Muscle layer of duodenum (tissue), 2 donors: ENCODE data around the gene BRSK2.

Source experiments
- H3K27ac ChIP-seq: one replicate; pipeline ENCODE4 v1.7.0; 2013; ENCODE audit warnings: mild to moderate bottlenecking, low read length
- H3K27me3 ChIP-seq: one replicate; pipeline ENCODE4 v1.7.0; 2013; ENCODE audit warnings: low read depth, mild to moderate bottlenecking, control low read depth, low read length
- H3K36me3 ChIP-seq, 2 donors: one replicate each; pipeline ENCODE4 v1.7.0; 2013; ENCODE audit warnings: low read length in 2 of 2, control low read depth in 1 of 2, mild to moderate bottlenecking in 1 of 2; ENCODE audit not compliant: insufficient read depth in 2 of 2, control insufficient read depth in 1 of 2
- H3K4me1 ChIP-seq, 2 donors: one replicate each; pipeline ENCODE4 v1.7.0; 2013; ENCODE audit warnings: low read length in 2 of 2, mild to moderate bottlenecking in 2 of 2, control low read depth in 1 of 2, moderate library complexity in 1 of 2; ENCODE audit not compliant: insufficient read depth in 2 of 2, control insufficient read depth in 1 of 2
- H3K4me3 ChIP-seq, 2 donors: one replicate each; pipeline ENCODE4 v1.7.0; 2013; ENCODE audit warnings: low read length in 2 of 2, low read depth in 1 of 2, mild to moderate bottlenecking in 1 of 2
- H3K9me3 ChIP-seq, 2 donors: one replicate each; pipeline ENCODE4 v1.7.0; 2013; ENCODE audit warnings: low read length in 2 of 2, control low read depth in 1 of 2, mild to moderate bottlenecking in 1 of 2; ENCODE audit not compliant: control insufficient read depth in 1 of 2
- donor health status: healthy.

The BRSK2 gene

GRCh38 chr11:1348146-1348795, 41.5 kb upstream of the BRSK2 start:
- Histone ChIP-seq H3K4me1 (no peaks in the 10 kb centered on the region), H3K4me3 (no peak overlapping the region), H3K27me3 (peaks cover 4% of the 10 kb centered on the region), H3K27ac (no peak overlapping the region), H3K36me3 (no peaks in the 10 kb centered on the region), H3K9me3 (no peaks in the 10 kb centered on the region)

GRCh38 chr11:1348796-1349326, 40.9 kb upstream of the BRSK2 start:
- Histone ChIP-seq H3K27ac (no peak overlapping the region), H3K36me3 (no peaks in the 10 kb centered on the region), H3K4me3 (no peak overlapping the region), H3K27me3 (peaks cover 4% of the 10 kb centered on the region), H3K9me3 (no peaks in the 10 kb centered on the region), H3K4me1 (no peaks in the 10 kb centered on the region)

- no peak overlapping the region for H3K4me3 ChIP-seq
- no peaks in the 10 kb centered on the region for H3K9me3 ChIP-seq
- H3K27me3 ChIP-seq: peaks cover 4% of the 10 kb centered on the region
- no peaks in the 10 kb centered on the region for H3K4me1 ChIP-seq
- H3K27ac ChIP-seq: no peak overlapping the region
- H3K36me3 ChIP-seq: no peaks in the 10 kb centered on the region
Measured at GRCh38 chr11:1349327-1350041, 40.2 kb upstream of the BRSK2 start.

DNA sequence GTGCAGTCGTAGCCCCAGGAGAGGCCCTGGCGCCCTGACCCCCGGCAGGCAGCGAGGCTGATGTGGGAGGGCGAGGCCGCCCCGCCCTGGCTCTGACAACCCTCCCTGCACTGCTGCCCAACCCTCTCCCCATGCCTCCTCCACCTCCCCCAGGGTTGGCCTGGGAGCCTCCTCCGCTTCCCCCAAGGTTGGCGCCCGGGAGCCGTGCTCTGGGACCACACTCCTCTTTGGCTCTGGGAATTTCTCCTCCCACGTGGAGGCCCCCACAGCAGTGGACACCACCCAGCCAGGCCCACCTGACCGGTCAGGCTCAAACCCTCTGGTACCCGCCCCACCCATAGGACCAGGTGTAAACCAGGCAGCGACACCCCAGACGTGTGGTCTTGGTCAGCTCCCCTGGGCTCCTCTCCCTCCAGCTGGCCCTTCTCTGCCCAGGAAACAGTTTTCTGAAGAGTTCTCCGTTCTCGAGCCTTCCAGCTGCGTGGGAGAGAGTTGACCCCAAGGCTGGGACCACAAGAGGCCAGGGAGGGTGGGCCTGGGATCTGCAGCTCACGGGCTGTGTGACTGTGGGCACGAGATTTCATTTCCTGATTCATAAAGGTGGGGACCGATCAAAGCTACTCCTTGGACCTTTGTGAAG, 39.5 kb upstream of the BRSK2 start:
- Histone ChIP-seq H3K27me3 (peaks cover 4% of the 10 kb centered on the region), H3K4me1 (no peaks in the 10 kb centered on the region), H3K36me3 (no peaks in the 10 kb centered on the region), H3K4me3 (no peak overlapping the region), H3K9me3 (no peaks in the 10 kb centered on the region), H3K27ac (no peak overlapping the region)

GRCh38 chr11:1351278-1351937, 38.3 kb upstream of the BRSK2 start:
- H3K9me3 ChIP-seq: no peaks in the 10 kb centered on the region
- no peak overlapping the region for H3K4me3 ChIP-seq
- H3K27me3 ChIP-seq: peaks cover 4% of the 10 kb centered on the region
- H3K36me3 ChIP-seq: no peaks in the 10 kb centered on the region
- no peaks in the 10 kb centered on the region for H3K4me1 ChIP-seq
- no peak overlapping the region for H3K27ac ChIP-seq

DNA sequence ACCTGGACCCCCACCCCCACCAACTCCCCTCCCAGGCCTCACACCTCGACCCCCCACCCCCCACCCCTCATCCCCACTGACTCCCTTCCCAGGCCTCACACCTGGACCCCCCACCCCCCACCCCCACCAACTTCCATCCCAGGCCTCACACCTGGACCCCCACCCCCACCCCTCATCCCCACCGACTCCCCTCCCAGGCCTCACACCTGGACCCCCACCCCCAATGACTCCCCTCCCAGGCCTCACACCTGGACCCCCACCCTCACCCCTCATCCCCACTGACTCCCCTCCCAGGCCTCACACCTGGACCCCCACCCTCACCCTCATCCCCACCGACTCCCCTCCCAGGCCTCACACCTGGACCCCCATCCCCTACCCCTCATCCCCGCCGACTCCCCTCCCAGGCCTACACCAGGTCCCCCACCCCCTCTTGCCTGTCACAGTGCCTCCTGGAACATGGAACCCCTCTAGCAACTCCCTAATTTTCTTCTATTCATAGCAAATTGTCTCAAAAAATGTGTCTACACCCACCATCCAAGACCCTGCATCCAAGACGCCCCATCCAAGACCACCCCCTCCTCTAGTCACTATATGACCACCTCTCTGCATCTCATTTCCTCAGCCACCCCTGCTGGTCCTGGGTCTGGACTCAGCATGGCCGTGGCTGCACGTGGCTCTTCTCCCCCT, 36.9 kb upstream of the BRSK2 start:
- H3K4me3 ChIP-seq: no peak overlapping the region
- H3K27me3 ChIP-seq: peaks cover 4% of the 10 kb centered on the region
- H3K9me3 ChIP-seq: no peaks in the 10 kb centered on the region
- no peaks in the 10 kb centered on the region for H3K36me3 ChIP-seq
- no peak overlapping the region for H3K27ac ChIP-seq
- peaks cover 0 to 2% of the 10 kb centered on the region in 2 donors for H3K4me1 ChIP-seq

DNA sequence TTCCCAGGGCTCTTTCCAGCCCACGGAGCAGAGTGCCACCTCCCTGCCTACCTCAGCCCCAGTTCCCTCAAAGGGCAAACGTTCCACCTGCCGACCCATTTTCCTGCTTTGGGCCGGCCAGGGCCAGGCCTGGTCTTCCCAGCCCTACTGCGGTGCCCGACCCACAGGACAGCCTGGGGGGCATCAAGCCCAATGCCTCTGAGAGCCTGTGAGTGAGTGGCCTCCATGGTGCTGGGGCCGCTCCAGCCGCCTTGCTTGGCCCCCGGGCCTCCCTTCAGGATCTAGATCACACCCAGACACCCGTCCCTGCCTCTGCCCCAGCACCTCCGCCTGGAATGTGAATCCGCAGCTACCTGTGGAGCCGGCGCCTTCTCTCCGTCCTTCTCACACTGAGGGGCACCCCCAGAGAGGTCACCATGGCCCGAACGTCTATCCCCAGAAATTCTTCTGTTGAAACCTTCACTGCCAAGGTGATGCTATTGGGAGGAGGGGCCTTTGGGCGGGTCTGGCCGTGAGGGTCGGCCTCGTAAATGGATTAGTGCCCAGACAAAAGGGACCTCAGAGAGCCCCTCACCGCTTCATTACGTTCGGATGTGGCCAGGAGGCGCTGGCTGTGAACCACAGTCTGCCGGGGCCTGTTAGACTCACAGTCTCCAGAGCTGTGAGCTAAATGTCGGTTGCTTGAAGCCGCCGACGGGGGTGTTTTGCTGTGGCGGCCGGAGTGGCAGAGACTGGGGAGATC, 36.2 kb upstream of the BRSK2 start:
- Histone ChIP-seq H3K27me3 (peaks cover 4% of the 10 kb centered on the region), H3K4me1 (peaks cover 0 to 5% of the 10 kb centered on the region in 2 donors), H3K27ac (no peak overlapping the region), H3K36me3 (no peaks in the 10 kb centered on the region), H3K9me3 (no peaks in the 10 kb centered on the region), H3K4me3 (no peak overlapping the region)

DNA sequence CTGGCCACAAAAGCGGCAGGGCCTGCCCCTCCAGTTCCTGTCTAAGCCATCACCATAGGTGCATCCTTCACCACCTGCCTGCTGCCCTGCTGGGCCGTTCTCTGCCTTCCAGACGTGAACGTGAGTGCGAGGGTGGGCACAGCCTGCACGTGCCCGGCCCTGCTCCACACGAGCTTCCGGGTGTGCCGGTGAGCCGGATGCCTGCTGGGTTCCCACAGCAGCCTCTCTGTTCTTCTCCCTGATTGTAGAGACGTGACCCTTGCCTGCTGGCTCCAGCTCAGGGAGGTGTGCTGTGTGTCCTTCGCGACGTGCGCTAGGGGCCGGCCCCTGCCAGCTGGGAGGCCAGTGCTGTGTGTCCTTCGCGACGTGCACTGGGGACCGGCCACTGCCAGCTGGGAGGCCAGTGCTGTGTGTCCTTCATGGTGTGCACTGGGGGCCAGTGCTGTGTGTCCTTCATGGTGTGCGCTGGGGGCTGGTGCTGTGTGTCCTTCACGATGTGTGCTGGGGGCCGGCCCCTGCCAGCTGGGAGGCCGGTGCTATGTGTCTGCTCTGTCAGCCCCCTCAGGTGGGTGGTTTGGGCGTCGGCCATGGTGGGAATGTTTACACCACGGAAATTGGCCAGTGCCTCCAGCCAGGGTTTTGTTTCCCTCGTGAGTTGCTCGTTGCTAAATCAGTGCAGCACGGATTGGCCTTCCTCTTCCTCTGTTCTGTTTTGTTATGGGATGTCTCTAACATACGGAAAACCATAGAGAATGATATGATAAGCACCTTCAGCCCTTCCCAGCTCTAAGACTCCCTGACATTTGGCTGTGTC, 35.4 kb upstream of the BRSK2 start:
- Histone ChIP-seq H3K4me1 (peaks cover 0 to 5% of the 10 kb centered on the region in 2 donors), H3K36me3 (no peaks in the 10 kb centered on the region), H3K27me3 (peaks cover 4% of the 10 kb centered on the region), H3K27ac (no peak overlapping the region), H3K9me3 (no peaks in the 10 kb centered on the region), H3K4me3 (no peak overlapping the region)

DNA sequence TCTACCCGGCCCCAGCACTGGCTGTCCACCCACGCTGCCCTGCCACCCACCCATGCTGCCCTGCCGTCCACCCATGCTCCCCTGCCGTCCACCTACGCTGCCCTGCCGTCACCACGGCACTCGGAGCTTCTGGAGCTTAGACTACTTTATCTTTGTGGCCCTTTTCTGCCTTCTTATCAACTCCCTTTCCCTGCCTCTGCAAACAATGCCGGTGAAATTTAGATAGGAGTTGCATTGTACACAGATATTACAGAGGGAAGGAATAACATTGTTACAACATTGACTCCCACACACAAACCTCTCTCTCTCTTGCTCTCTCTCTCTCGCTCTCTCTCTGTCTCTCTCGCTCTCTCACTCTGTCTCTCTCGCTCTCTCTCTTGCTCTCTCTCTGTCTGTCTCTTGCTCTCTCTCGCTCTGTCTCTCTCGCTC, 33.7 kb upstream of the BRSK2 start:
- Histone ChIP-seq H3K4me1 (peaks cover 0 to 5% of the 10 kb centered on the region in 2 donors), H3K36me3 (no peaks in the 10 kb centered on the region), H3K9me3 (no peaks in the 10 kb centered on the region), H3K4me3 (no peak overlapping the region), H3K27me3 (no peaks in the 10 kb centered on the region), H3K27ac (no peak overlapping the region)

DNA sequence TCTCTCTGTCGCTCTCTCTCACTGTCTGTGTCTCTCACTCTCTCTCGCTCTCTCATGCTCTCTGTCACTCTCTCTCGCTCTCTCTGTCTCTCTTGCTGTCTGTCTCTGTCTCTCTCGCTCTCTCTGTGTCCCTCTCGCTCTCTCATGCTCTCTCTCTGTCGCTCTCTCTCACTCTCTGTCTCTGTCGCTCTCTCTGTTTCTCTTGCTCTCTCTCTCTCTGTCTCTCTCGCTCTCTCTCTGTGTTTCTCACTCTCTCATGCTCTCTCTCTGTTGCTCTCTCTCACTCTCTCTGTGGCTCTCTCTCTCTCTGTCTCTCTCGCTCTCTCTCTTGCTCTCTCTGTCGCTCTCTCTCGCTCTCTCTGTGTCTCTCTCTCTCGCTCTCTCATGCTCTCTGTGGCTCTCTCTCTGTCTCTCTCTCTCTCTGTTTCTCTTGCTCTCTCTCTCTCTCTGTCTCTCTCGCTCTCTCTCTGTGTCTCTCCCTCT, 33.2 kb upstream of the BRSK2 start:
- Histone ChIP-seq H3K4me3 (no peak overlapping the region), H3K4me1 (peaks cover 0 to 5% of the 10 kb centered on the region in 2 donors), H3K27me3 (no peaks in the 10 kb centered on the region), H3K36me3 (no peaks in the 10 kb centered on the region), H3K9me3 (no peaks in the 10 kb centered on the region), H3K27ac (no peak overlapping the region)
